Lung (tissue), 12 donors: Measurements from ENCODE around the gene NTF3. TPM values are rescaled to one million over a fixed set of nuclear protein-coding genes. Genes with fewer than 3 reads are reported as not detected.

Experiments
- ATAC-seq: fragments of 200-7000 bp; cut with Tn5 transposase; one replicate; pipeline ENCODE4 v1.9.1; 2020; ENCODE audit warnings: moderate number of reproducible peaks; ENCODE audit not compliant: insufficient read depth, low FRiP score
- DNase-seq, 3 donors: peaks; one replicate each; pipeline ENCODE4 v3.0.0-alpha.2; 2013 to 2017
- H3K27ac ChIP-seq, 2 donors: one replicate each; pipeline ENCODE4 v1.5.1; 2013; ENCODE audit warnings: mild to moderate bottlenecking in 2 of 2, moderate library complexity in 2 of 2, control low read depth in 1 of 2, inconsistent platforms in 1 of 2, low read depth in 1 of 2, low read length in 1 of 2
- H3K27me3 ChIP-seq, 3 donors: one replicate each; pipeline ENCODE4 v1.5.1; 2013; ENCODE audit warnings: low read length in 2 of 3; ENCODE audit not compliant: control insufficient read depth in 3 of 3, insufficient read depth in 3 of 3
- H3K36me3 ChIP-seq, 4 donors: one replicate each; pipeline ENCODE4 v1.5.1; 2013; ENCODE audit warnings: low read length in 4 of 4, mild to moderate bottlenecking in 1 of 4, moderate library complexity in 1 of 4; ENCODE audit not compliant: control insufficient read depth in 4 of 4, insufficient read depth in 4 of 4
- H3K4me1 ChIP-seq, 5 donors: one replicate each; pipeline ENCODE4 v1.5.1; 2013; ENCODE audit warnings: low read length in 5 of 5, mild to moderate bottlenecking in 2 of 5, moderate library complexity in 1 of 5; ENCODE audit not compliant: control insufficient read depth in 5 of 5, insufficient read depth in 5 of 5
- H3K4me3 ChIP-seq: one replicate; pipeline ENCODE4 v1.5.1; 2013; ENCODE audit warnings: mild to moderate bottlenecking, control low read depth, moderate library complexity
- H3K9ac ChIP-seq, 2 donors: one replicate each; pipeline ENCODE4 v1.5.1; 2013; ENCODE audit warnings: low read length in 2 of 2, control low read depth in 1 of 2; ENCODE audit not compliant: insufficient read depth in 1 of 2
- H3K9me3 ChIP-seq, 4 donors: one replicate each; pipeline ENCODE4 v1.5.1; 2013; ENCODE audit warnings: low read length in 3 of 4, mild to moderate bottlenecking in 1 of 4, moderate library complexity in 1 of 4; ENCODE audit not compliant: control insufficient read depth in 4 of 4, insufficient read depth in 3 of 4
- WGBS, 2 donors: extraction: QIAGEN DNeasy Blood & Tissue Kit; methylation state at CpG; one replicate each; pipeline ENCODE4 v1.1.7; 2013; 5-methylcytosine and 5-hydroxymethylcytosine counted together
- polyA plus RNA-seq, 2 donors: library from polyadenylated mRNA; stranded (reverse); fragments of 200-250 nt; gene quantifications; one replicate each; pipeline ENCODE4 v1.2.1, GENCODE V29; 2013
- total RNA-seq, 2 donors: library from RNA; depleted of rRNA in 1 of 2; stranded (reverse); fragments of >200 nt in 1 of 2; gene quantifications; one replicate each; pipeline ENCODE4 v1.2.1, GENCODE V29; 2014 to 2021
- TF ChIP-seq, protein P1 (sequence below): IDR thresholded peaks from 2 replicates; pipeline ENCODE4 v1.5.1; 2012; ENCODE audit warnings: mild to moderate bottlenecking; ENCODE audit errors: control extremely low read depth, extremely low read depth
- donor health status: control.
- donor health status: control.
- donor health status: Bipolar disorder and iron deficiency.
- donor health status: healthy.
- donor health status: DM: yes; HTN: yes; CAD: no.

Gene NTF3
- total and polyA plus RNA-seq, 4 donors: 0.84 to 2.7 (median 1.0) TPM

DNA sequence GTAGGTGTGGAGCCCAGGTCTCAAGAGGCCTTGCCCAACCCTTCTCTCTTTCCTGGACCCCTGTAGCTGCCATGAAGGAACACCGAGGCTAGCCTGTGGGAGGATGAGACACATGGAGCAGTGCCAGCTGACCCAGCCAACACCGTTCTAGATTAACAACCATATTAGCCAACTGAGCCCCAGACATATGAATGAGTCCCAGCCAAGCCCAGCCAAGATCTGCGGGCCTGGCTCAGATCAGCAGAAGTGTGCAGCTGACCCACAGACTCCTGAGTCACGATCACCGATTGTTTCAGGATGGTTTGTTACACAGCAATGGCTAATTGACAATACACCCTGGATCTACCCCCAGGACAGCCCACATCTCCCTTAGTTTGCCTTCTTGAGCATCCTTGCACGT lies 82.1 kb downstream of the NTF3 start:
- Histone ChIP-seq H3K27ac (no peak overlapping the region), H3K9ac (no peak overlapping the region), H3K4me3 (no peak overlapping the region), H3K4me1 (peaks cover 0 to 18% (median 1%) of the 10 kb centered on the region in 5 donors), H3K9me3 (no peaks in the 10 kb centered on the region), H3K27me3 (no peaks in the 10 kb centered on the region), H3K36me3 (no peaks in the 10 kb centered on the region)
- TF ChIP-seq, protein P1, sequence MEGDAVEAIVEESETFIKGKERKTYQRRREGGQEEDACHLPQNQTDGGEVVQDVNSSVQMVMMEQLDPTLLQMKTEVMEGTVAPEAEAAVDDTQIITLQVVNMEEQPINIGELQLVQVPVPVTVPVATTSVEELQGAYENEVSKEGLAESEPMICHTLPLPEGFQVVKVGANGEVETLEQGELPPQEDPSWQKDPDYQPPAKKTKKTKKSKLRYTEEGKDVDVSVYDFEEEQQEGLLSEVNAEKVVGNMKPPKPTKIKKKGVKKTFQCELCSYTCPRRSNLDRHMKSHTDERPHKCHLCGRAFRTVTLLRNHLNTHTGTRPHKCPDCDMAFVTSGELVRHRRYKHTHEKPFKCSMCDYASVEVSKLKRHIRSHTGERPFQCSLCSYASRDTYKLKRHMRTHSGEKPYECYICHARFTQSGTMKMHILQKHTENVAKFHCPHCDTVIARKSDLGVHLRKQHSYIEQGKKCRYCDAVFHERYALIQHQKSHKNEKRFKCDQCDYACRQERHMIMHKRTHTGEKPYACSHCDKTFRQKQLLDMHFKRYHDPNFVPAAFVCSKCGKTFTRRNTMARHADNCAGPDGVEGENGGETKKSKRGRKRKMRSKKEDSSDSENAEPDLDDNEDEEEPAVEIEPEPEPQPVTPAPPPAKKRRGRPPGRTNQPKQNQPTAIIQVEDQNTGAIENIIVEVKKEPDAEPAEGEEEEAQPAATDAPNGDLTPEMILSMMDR: no peak
- DNase-seq (no peak), ATAC-seq (no peak)
- WGBS, 2 donors: 83 to 90% methylated on average over 6 of the region's 6 CpGs

DNA sequence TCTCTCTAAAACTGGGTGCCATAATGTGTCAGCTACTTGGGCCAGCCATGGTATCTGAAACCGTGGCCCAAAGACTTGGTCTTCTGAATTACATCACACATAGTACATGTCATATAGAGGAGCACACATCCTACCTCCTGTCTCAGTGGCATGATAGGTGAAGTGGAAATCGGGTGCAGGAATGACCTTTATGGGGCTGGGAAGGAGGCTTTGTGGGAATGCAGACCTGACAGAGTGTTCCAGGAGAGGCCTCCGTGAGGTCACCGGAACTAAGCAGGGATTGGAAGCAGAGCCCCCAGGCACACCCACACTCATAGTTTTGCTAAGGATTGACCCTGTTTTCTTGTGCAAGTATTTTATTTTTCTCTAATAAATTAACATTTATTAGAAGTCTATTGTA lies 82.6 kb downstream of the NTF3 start:
- no peak for DNase-seq
- Histone ChIP-seq H3K27ac (no peak overlapping the region), H3K27me3 (no peaks in the 10 kb centered on the region), H3K9ac (no peak overlapping the region), H3K36me3 (no peaks in the 10 kb centered on the region), H3K4me3 (no peak overlapping the region), H3K9me3 (no peaks in the 10 kb centered on the region), H3K4me1 (peaks cover 0 to 18% (median 1%) of the 10 kb centered on the region in 5 donors)
- 93% methylated on average over 4 of the region's 4 CpGs for WGBS, 2 donors
- TF ChIP-seq, protein P1: no peak
- no peak for ATAC-seq

DNA sequence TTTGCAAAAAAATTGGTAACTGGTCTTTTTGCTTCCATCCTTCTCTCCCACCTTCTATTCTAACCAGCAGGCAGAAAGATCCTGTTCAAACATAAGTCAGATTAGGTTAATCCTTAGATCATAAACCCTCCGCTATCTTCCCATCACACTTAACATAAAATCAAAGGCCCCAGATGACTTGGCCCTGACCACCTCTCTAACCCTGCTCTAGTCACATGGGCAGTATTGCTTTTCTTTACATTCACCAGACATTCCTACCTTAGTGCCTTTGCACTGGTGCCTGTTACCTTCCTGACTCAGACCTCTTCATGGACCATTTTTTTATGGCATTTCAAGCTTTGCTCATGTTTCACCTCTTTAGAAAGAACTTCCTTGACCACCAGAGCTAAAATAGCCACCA lies 83.5 kb downstream of the NTF3 start:
- H3K9ac ChIP-seq: no peak overlapping the region
- H3K27me3 ChIP-seq: no peaks in the 10 kb centered on the region
- no peaks in the 10 kb centered on the region for H3K36me3 ChIP-seq
- TF ChIP-seq, protein P1: no peak
- H3K27ac ChIP-seq: no peak overlapping the region
- WGBS, 2 donors: 96 to 100% methylated on average over 1 of the region's 1 CpG
- H3K4me3 ChIP-seq: no peak overlapping the region
- ATAC-seq (no peak), DNase-seq (no peak)
- peaks cover 0 to 18% (median 0%) of the 10 kb centered on the region in 5 donors for H3K4me1 ChIP-seq
- no peaks in the 10 kb centered on the region for H3K9me3 ChIP-seq
